ENCODE measurements around the gene COL19A1.
A peak's percentile ranks its signal among the peaks of the same experiment; 100 is the strongest.

The COL19A1 gene

DNA sequence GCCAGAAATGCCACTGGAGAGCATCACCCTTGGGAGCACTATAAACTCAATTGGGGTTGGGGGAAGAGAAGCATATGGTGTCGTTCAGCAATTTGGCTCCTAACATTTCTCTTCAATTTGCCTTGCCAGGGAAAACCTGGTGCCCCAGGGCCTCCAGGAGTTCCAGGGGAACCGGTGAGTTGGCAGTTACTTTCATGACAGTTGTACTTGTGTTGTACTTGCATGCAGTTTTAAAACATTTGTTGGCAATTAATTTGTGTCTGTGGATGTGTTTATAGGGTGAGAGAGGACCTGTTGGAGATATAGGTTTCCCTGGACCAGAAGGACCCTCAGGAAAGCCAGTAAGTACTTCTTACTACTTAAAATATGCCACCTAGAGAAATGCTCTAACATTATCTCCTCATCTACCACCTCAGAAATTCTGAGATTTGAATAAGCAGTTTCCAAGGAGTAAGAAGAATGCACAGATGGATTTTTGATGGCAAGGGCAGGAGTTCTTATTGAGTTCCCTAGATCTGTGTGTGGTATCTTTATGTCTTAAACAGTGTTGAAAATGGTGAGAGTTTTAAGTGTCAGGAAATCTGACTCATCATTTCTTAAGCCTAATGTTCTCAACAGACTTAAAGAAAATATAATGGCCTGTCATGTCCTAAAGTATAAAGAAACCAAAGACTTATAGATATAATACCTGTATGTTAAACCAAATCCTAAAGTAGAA lies 314.0 kb downstream of the COL19A1 start:
- DNase-seq = no peak

DNA sequence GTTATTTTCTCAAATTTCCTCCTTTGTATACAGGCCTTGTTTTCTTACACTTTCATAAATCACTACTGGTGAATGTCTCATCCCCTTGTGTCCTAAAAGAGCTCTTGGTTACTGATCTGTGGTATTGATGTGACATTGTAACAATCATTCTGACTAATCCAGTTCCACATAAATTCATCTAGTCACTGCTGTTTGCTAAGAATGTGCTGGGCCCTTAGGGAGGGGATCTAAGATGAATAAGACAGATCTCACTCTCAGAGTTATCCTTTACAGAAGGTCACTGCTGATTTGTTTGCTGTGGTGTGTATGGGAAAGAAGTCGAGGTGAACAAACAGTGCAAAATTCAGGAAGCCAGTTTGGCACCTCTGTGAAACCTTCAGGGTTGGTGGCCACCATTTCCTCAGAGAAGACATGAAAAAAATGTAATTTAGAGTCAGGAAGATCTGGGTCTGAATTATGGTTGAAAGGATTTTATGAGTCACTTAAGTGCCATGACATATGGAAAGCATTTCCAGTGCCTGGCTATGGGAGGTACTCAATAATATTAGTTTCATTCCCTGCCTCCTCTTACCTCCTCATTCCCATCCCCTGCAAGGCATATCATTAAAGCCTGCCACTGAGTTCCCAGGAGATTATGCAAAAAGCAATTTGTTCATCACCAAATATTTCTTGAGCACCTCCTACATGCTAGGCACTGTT lies 314.7 kb downstream of the COL19A1 start:
- DNase-seq = no peak

- DNase-seq = no peak
These were observed 317.2 kb downstream of the COL19A1 start for GRCh38 chr6:70183538-70183937.

GRCh38 chr6:70184723-70185122 lies 318.4 kb downstream of the COL19A1 start:
- no peak for DNase-seq

DNA sequence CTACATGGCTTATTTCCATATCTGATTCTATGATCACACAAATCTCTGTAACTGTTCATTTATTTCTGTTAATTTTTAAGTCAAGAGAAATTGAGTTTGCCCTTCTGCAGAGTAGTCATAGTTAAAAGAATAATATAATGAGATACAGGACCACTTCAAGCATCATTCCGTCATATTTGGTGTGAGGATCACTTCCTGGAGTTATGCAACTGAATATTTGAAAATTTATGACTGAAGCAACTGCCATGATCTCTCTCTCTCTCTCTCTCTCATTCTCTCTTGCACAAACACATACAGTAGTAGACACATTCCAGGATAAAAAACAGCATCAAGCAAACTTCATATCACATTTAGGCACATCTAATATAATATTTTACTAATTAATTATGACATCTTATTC lies 320.1 kb downstream of the COL19A1 start:
- DNase-seq = no peak

DNA sequence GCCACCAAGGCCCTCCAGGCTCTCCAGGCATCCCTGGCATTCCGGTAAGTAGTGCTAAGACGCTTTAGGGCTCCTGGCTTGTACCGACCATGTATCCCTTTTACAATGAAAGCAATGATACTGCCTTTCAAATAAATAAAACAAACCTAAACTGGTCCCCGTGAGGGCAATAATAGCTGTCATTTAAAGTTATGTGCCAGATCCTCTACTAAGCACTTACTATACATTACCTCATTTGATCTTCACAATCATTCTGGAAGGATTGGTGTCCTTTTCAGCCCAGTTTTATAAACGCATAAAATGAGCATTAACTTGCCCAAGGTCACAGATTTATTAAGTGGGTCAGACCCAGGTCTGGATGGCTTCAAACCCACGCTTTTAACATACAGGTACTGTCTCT lies 321.8 kb downstream of the COL19A1 start:
- no peak for DNase-seq

DNA sequence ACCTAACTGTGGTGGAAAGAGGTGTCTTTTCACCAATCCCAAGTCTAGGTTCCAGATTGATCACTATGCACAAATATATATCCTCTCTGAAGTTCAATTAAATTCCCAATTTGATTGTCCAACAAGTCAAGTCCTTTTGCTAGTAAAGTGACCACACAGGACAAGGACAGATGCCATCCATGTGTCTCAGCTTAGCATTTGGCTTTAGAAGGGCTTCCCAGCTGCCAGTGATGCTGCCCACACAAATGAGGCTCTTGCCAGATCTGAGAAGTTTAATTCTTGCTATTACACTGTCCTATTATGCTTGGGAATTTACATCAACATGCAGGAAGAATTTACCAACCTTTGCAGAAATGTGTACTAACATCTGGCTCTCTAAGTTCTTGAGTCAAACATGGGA lies 328.1 kb downstream of the COL19A1 start:
- no peak for DNase-seq

- no peak for DNase-seq
These were observed 330.2 kb downstream of the COL19A1 start for GRCh38 chr6:70196531-70196930.

DNA sequence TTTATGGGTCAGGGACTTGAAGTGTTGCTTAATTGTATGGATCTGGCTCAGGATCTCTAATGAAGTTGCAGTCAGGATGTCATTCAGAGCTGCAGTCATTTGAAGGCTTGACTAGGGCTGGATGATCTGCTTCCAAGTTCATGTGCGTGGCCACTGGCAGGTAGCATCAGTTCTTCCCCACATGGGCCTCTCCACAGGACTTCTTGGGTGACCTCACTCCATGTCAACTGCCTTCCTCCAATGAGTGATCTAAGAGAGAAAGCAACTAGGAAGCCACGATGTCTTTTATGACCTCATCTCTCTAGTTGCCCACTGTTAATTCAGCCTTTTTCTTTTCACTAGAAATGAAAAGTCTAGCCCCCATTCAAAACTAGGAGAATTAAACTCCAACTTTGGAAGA lies 332.4 kb downstream of the COL19A1 start:
- no peak for DNase-seq

DNA sequence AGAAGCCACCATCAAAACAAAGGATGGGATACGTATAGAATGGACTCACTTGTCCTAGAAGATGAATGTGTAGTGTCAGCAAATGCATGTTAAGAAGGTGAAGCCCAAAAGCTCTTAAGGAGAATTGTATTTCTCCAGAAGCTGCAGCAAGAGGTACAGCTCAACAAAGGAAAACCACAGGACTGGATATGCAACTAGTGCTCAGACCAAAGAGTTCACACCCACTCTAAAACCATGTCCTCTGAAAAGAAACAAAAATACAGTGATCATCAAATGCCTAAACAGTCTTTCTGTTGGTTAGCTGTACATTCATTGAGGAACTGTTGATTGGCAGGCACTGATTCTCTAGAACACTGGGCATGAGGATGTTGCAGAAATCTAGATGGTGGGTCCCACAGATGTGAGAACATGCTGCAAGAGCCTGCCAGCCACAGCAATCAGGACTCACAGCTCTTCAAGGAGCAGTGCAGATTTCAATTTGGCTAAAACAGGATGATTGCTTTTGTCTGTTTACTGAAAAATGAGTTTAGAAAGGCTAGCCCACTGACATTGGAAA lies 342.0 kb downstream of the COL19A1 start:
- no peak for DNase-seq

DNA sequence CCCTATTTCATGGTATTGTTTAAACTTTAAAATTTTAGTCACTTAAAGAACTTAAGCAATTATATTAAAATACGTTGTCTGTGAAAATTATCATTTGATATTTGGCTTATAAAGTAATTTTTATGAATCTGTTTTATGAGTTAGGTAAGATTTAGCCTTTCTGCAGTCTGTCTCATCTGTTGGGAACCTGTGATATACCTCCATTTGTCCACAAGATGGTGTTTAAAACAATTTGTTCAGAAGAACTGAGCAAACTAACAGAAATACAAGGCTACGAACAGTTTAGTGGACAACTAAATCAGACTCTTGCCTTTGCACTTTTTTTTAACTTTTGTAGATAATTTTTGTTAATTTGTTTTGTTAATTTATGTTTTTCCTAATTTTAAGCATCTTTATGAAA lies 344.1 kb downstream of the COL19A1 start:
- no peak for DNase-seq

GRCh38 chr6:70215460-70216108 lies 349.2 kb downstream of the COL19A1 start:
- DNase-seq = no peak

GRCh38 chr6:70216767-70217166 lies 350.4 kb downstream of the COL19A1 start:
- no peak for DNase-seq

GRCh38 chr6:70219943-70220613 lies 353.7 kb downstream of the COL19A1 start:
- DNase-seq = no peak

GRCh38 chr6:70221025-70221714 lies 354.8 kb downstream of the COL19A1 start:
- DNase-seq = peak; percentile 56

DNA sequence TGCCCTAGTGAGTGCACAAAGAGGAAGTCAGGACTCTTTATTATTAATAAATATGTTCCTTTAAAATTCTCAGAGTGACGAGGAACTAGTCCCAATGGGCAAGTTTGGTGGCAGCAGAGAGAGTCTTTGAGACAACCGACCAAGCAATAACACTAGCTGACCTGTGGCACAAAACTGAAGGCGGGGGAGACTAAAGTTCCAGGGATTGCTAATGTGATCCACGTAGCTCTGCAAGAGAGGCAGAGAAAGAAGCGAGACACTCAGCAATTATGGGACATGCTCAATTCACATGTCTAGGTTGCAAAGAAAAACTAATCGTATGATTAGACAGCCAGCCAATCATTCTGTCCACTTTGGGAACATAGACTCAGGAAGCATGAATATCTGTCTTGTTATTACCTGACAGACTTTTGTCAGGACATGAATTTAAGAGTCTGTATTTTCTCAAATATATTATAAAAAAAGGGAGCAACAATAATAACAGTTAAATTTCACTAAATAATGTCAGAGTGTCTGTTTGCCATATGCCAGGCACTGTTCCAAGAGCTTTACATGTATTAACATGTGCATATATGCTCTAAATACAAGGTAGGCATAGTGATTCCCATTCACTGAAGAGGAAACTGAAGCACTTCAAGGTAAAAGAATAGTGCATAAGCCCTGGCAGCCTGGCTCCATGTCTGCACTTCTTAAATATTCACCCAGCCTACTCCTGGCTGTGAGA lies 355.5 kb downstream of the COL19A1 start:
- no peak for DNase-seq

DNA sequence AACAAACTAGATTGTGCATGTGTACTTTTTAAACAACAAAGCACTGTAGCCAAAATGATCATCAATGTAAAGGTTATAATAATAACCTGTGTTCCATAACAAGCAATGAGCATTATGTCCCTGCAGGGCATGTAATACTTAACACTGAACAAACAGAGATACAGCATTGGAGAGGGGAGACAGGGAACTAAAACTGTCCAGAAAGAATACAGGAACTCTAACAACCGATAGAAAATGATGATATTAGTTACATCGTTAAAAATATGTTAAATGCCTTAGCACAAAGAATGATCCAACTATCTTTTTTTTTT lies 356.0 kb downstream of the COL19A1 start:
- no peak for DNase-seq

DNA sequence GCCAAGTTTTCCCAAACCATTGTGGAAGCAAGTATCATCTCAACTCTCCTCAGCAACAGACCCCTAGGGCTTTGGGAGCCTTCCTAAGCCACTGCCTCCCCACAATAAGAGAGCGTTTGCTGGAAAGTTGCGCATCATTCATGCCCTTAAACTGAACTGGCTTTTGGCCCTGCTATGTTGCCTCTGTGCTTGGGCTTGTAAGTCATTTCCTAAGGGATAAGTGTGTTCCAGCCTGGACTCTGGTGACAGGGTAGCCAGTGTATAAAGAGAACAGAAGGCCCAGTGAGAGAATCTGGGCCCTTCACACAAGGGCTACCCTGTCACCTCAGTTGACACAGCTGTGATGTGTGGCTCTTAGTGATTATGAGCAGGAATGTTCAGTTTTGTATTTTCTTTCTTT lies 358.7 kb downstream of the COL19A1 start:
- no peak for DNase-seq

- no peak for DNase-seq
These were observed 365.0 kb downstream of the COL19A1 start for GRCh38 chr6:70231311-70231710.

DNA sequence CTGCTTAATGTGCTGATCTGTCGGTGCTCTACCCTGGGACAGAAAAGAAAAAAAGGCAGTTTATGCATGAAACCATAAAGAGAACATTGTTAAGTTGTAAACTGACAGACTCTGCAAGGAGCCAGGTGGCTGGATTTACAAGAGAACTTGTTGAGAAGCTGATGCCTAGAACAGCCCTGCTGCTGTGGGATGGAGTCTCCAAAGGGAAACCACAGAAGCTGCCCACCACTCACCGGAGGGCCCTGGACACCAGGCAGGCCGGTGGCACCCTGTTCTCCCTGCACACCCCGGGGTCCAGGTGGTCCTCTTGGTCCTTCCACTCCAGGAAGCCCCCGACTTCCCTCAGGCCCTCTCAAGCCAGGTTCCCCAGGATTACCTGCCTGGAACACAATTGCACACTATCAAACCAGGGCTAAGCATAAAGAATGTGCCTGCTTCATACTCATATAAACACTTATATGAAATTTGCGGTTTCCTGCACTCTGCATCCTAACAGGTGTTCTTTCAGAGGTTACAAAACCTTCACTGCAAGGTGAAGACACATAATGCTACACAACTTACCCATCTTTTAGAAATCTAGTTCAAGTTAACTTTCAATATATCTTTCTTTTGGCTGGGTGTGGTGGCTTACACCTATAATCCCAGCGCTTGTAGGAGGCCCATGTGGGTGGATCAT lies 368.3 kb downstream of the COL19A1 start:
- no peak for DNase-seq

- no peak for DNase-seq
These were observed 370.0 kb downstream of the COL19A1 start for GRCh38 chr6:70236343-70236742.

GRCh38 chr6:70241031-70241430 lies 374.7 kb downstream of the COL19A1 start:
- DNase-seq = no peak
